ENCODE results near the gene NVL.

Gene NVL

DNA sequence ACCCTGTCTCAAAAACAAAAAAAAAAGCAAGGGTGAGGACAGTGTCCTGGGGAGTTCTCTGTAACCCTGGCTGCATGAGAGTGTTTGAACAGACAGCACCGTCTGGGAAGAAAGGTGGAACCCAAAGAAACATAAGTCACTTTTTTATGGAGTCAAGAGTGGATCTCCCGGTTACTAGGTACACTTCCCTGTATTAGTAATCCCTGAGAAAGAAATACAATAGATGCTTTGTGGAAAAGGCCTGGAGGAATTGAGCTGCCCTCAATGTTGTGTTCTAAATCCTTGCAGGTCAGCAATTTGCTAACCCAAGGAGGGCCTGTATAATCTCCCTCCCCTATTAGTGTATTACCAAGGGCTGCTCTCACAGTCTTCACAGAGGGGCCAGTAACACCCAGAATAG lies 130.3 kb downstream of the NVL start:
- DNase-seq (ENCODE audit: low read depth in 3 of 3, low spot score in 1 of 3): no peak

DNA sequence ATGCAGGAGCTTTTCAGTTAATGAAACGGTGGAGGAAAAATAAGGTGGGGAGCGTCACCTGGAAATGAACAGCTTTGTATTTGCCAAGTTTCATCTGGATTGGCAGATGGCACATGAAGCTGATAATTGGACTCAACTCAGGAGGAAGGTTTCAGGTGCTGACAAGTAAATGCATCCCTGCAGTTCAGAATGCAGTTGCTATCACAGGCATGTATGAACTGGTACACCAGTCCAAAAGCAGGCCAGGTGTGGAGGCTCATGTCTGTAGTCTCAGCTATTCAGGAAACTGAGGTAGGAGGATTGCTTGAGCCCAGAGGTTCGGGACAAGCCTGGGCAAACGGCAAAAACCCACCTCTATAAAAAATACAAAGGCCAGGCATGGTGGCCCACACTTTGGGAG lies 131.4 kb downstream of the NVL start:
- DNase-seq (ENCODE audit: low read depth in 3 of 3, low spot score in 1 of 3): no peak

DNA sequence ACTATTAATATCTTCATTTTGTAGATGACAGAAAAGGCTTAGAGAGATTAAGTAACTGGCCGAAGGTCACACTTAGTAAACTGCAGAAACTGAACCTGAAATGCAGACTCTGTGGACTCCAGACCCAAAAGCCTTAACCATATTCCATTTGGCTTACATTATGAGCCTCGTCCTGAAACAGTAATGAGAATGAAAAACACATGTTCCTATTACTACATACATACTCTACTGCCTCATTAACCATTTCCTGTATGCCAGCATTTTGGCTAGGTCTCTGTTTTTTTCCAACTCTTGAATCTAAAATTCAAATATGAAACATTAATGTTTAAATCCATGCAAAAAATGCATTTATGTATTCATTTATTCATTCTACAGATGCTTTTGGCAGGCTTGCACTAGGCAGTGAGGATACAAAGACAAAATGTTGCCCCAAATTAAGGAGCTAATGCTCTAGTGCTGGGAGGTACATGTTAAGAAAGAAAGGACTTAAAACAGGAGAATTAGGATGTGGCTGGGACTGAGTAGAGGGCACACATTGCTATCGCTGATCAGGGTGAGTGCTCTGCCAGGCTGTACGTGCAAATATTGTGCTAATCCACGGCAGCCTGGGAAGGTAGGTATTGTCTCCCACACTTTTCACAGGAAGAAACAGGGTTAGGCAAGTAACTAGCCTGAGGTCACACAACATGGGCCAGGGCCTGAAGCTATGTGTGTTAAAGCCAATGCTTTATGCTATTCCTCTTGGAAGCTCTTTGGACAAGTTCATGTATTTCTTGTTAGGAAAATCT lies 133.0 kb downstream of the NVL start:
- DNase-seq (ENCODE audit: low read depth in 3 of 3, low spot score in 1 of 3): no peak

DNA sequence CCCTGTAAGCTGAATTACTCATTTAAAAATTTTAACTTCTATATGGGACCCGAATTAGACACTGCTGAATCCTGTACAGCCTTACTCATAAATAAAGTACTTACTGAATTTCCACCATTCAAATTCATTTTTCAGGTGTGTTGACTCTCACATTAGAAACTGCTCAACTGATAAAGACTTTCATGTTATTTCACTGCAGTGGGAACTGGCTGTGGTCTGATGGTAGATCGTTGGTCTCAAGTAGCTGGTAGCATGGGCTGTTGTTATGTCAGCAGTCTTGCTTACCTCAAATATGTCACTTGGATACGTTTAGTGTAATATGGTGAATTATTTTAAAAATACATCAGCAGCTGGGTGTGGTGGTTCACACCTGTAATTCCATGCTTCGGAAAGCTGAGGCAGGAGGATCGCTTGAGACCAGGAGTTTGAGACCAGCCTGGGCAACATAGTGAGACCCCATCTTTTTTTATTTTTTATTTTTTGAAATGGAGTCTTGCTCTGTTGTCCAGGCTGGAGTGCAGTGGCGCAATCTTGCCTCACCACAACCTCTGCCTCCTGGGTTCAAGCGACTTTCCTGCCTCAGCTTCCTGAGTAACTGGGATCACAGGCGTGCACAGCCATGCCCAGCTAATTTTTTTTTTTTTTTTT lies 136.5 kb downstream of the NVL start:
- no peak for DNase-seq (ENCODE audit: low read depth in 3 of 3, low spot score in 1 of 3)

DNA sequence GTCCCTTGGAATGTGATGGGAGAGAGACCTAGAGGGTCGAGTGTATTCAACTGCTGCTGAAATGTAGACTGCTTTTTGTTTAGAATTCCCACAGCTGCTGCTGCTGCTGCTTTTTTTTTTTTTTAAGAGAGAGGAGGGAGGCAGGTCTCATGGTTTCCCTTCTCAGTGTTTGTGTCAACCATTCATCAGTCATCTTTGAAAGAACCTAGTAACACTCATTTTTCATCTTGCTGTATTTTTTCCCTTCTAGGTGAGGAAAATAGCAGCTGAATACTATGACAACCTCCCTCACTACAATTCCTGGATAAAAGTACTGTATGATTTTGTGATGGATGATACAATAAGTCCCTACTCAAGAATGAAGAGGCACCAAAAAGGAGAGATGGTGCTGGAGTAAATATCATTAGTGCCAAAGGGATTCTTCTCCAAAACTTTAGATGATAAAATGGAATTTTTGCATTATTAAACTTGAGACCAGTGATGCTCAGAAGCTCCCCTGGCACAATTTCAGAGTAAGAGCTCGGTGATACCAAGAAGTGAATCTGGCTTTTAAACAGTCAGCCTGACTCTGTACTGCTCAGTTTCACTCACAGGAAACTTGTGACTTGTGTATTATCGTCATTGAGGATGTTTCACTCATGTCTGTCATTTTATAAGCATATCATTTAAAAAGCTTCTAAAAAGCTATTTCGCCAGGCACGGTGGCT lies 137.7 kb downstream of the NVL start:
- DNase-seq (ENCODE audit: low read depth in 3 of 3, low spot score in 1 of 3): no peak

DNA sequence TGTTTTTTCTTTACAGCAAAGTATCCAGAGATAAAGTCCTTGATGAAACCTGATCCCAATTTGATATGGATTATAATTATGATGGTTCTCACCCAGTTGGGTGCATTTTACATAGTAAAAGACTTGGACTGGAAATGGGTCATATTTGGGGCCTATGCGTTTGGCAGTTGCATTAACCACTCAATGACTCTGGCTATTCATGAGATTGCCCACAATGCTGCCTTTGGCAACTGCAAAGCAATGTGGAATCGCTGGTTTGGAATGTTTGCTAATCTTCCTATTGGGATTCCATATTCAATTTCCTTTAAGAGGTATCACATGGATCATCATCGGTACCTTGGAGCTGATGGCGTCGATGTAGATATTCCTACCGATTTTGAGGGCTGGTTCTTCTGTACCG lies 140.4 kb downstream of the NVL start:
- no peak for DNase-seq (ENCODE audit: low read depth in 3 of 3, low spot score in 1 of 3)

DNA sequence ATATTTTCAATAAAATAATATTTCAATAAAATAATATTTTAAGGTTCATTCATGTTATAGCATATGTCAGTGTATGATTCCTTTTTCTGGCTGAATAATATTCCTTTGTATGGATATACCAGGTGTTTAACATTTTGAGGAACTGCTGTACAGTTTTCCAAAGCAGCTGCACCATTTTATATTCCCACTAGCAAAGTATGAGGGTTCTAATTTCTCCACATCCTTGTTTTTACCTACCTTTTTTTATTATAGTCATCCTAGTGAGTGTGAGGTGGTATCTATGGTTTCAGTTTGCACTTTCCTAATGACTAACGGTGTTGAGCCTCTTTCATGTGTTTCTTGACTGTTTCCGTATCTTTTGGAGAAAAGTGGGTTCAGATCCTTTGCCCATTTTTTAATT lies 141.7 kb downstream of the NVL start:
- DNase-seq (ENCODE audit: low read depth in 3 of 3, low spot score in 1 of 3): no peak

DNA sequence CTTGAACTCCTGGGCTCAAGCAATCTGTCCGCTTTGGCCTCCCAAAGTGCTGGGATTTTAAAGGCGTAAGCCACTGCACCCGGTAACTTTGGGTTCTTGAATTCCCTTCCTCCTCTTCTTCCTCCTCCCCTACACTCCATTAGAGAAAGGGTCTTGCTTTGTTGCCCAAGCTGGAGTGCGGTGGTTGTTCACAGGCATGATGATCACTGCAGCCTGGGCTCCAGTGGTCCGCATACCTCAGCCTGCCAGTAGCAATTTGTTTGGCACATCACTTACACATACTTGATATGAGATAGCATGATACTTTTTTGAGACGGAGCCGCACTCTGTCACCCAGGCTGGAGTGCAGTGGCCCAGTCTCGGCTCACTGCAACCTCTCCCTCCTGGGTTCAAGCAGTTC lies 144.8 kb downstream of the NVL start:
- DNase-seq (ENCODE audit: low read depth in 3 of 3, low spot score in 1 of 3): no peak

DNA sequence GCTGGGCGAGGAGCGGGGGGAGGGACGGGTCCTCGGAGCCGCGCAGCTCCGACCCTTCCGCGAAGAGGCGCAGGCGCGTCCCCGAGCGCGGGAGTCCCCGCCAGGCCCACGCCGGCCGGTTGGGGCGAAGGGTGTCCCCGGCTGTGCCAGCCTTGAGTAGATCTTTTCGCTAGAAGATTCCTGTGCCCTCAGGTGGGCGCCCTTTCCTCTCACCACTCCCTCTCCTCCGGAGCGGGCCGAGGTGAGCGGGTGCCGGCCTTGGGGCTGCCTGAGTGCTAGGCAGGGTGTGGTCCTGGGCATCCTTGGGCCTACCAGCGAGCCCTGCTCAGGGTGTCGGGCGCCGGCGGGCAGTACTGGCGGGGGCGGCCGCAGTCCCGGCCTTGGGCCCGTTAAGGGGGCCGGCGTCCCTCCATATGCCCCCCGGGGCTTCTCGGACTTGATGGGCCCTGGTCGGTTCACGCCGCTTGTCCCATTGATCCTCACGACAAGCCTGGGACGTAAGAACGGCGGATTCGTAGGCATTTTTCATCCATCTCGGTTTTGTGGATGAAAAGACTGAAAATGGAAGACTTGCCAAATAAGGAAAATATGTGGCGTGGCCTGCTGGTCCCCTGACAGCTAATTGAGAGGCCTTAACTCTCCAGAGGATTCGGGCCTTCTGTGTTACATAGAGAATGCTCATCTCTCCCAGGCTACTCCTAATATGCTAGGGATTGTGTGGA lies 146.2 kb downstream of the NVL start:
- DNase-seq (ENCODE audit: low read depth in 3 of 3, low spot score in 1 of 3): peak in 2 of 3 donors; percentile 27 to 43

DNA sequence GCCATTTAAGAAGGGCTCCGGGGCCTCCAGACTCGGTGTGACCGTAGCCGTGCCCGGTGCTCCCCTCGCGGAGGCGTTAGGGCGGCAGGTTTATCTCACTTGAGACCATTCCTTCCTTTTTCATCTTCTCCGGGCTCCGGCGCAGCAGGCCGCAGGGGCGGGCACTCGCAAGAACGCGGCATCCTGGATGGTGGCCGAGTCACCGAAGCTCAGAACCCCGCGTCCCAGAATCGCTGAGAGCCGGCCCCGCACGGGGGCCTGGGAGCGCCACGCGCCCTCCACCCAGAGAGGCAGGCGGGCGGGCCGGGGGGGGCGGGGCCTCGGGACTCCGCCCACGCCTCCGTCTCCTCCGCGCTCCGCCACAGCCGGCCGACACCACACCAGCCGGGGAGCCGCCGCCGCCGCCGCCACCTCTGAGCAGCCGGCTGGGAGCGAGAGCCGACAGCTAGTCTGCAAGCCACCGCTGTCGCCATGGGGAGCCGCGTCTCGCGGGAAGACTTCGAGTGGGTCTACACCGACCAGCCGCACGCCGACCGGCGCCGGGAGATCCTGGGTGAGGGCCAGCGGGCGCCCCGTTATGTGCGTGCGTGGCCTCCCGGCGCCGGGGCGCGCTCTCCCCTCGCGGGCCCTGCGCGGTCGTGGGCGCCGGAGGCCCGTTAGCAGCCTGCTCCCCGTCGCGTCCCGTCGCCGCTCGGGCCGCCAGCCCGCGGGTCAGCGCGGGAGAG lies 146.9 kb downstream of the NVL start, which contains the start of gene DEGS1:
Gene DEGS1, plus strand, starts transcription at position 375 of the 725 bp plus-strand sequence. Its CDS starts 97 bp downstream, at position 472.
- DNase-seq (ENCODE audit: low read depth in 3 of 3, low spot score in 1 of 3): peak; percentile 54 to 66 (median 62)

DNA sequence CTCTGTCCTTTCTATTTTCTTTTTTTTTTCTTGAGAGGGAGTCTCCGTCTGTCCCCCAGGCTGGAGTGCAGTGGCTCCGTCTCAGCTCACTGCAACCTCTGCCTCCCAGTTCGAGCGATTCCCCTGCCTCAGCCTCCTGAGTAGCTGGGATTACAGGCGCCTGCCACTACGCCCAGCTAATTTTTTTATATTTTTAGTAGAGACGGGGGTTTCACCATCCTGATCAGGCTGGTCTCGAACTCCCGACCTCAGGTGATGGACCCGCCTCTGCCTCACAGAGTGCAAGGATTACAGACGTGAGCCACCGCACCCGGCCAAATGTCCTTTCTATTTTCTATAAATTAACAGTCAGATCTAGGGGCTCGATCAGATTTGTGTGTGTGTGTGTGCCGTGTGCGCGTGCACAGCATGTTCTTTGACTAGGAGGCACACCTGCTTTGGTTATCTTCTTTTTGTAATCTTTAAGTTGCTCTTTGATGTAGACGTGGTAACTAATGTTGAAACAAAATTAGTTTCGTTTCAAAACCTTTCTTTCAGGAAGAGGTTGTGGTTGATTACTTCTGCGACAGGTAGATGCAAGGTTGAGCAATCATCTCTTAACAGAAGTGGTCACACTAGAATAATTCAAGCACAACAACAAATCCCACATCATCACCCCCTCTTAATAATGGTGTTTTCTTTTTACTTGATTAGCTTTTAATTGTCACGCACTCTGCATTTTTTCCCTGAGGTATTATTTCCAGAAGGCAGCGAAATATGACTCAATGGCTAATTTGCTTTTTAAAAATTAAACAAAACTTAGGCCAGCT lies 147.7 kb downstream of the NVL start:
- DNase-seq (ENCODE audit: low read depth in 3 of 3, low spot score in 1 of 3): peak in 2 of 3 donors; percentile 15 to 23

DNA sequence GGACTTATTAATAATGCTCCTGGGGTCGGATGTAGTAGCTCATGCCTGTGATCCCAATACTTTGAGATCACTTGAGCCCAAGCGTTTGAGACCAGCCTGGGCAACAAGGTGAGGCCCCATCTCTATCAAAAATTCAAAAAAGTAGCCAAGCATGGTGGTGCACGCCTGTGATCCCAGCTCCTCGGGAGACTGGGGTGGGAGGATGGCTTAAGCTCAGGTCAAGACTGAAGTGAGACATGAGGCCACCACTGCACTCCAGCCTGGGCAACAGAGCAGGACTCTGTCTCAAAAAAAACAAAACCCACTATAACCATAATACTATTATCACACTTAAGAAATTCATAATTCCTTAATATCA lies 148.5 kb downstream of the NVL start:
- no peak for DNase-seq (ENCODE audit: low read depth in 3 of 3, low spot score in 1 of 3)

DNA sequence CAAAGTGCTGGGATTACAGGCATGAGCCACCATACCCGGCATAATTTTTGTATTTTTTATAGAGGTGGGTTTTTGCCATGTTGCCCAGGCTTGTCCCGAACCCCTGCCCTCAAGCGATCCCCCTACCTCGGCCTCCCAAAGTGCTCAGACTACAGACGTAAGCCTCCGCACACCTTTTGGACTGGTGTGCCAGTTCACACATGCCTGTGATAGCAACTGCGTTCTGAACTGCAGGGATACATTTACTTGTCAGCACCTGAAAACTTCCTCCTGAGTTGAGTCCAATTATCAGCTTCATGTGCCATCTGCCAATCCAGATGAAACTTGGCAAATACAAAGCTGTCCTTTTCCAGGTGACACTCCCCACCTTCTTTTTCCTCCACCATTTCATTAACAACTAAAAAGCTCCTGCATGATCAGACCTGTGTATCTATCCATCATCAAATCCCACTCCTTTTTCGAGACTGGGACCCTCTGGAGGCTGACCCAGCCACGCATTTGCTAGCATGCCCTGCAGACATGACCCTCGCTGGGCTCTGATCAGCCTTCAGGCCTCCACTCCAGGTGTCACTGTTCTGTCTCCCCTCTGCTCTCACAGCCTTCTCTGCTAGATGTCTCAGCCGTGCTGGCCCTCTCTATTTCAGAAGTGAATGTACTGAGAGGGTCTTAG lies 149.1 kb downstream of the NVL start:
- DNase-seq (ENCODE audit: low read depth in 3 of 3, low spot score in 1 of 3): no peak

DNA sequence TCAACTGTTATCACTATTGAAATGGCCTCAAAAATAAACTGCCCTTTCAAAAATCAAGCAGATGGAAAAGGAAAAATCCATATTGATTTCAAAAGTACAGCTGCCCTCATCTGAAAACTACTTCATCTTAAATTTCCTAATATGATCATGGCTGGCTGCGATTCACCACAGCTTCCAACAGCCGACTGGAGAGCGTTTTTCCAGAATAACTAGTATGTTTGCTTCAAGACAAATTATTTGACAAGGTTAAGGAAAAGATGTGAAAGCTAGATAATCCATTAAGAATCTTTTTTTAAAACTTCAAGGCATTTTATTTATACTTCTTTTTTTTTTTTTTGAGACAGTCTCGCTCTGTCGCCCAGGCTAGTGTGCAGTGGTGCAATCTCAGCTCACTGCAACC lies 151.1 kb downstream of the NVL start:
- no peak for DNase-seq (ENCODE audit: low read depth in 3 of 3, low spot score in 1 of 3)

DNA sequence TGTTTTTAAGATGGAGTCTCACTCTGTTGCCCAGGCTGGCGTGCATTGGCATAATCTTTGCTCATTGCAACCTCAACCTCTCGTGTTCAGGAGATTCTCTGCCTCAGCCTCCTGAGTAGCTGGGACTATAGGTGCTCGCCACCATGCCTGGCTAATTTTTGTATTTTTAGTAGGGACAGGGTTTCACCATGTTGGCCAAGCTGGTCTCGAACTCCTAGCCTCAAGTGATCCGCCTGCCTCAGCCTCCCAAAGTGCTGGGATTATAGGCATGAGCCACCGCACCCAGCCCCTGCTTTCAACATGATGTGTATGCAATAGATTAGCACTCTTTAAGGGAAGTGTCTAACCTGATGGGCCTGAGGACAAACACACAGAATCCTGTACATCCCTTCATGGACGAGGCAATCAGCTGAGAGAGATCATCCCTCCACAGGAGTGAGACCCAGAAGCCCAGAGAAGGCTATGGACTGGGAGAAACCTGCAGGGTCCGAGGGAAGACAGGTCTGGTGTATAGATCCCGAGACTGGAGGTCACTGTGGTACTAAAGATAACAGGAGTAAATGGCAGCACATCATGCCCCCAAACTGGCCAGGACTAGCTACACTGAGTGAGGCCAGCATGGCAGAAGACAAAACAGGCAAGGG lies 152.5 kb downstream of the NVL start:
- no peak for DNase-seq (ENCODE audit: low read depth in 3 of 3, low spot score in 1 of 3)
